ENCODE data around the gene POPDC3.

DNA sequence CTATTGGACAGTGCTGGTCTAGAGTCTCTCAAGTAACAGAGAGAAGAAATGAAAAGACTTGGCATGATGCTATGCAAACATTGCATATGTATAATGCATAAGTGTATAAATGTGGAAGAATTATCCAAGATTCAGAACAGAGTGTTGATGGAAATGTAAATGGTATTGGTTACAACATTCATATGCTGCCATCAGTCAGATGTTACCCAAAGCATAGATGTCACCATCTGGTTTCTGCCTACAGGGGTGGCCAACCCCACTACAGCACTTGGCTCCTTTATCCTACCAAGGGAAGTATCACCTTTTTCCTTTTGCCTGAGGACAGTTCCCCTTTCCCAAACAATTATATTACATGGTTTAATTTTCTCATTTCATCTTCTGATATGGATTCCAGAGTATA, 11.9 kb downstream of the POPDC3 start:
- TF ChIP-seq, protein P1, sequence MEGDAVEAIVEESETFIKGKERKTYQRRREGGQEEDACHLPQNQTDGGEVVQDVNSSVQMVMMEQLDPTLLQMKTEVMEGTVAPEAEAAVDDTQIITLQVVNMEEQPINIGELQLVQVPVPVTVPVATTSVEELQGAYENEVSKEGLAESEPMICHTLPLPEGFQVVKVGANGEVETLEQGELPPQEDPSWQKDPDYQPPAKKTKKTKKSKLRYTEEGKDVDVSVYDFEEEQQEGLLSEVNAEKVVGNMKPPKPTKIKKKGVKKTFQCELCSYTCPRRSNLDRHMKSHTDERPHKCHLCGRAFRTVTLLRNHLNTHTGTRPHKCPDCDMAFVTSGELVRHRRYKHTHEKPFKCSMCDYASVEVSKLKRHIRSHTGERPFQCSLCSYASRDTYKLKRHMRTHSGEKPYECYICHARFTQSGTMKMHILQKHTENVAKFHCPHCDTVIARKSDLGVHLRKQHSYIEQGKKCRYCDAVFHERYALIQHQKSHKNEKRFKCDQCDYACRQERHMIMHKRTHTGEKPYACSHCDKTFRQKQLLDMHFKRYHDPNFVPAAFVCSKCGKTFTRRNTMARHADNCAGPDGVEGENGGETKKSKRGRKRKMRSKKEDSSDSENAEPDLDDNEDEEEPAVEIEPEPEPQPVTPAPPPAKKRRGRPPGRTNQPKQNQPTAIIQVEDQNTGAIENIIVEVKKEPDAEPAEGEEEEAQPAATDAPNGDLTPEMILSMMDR (IDR thresholded peaks at IDR 0.05; ENCODE audit: poor library complexity, severe bottlenecking), result no peak
- TF ChIP-seq TAF1 (IDR thresholded peaks at IDR 0.05; ENCODE audit: low read depth) (no peak), EZH2 (IDR thresholded peaks at IDR 0.05; ENCODE audit: borderline replicate concordance, insufficient read depth, low read length, poor library complexity, severe bottlenecking) (no peak), MXI1 (conservative IDR thresholded peaks at IDR 0.05; ENCODE audit: poor library complexity, severe bottlenecking) (no peak), EP300 (conservative IDR thresholded peaks at IDR 0.05; ENCODE audit: poor library complexity, severe bottlenecking) (no peak)
